HG02798 (cell line): ENCODE results near the gene VPS26C.
A peak's percentile ranks its signal among the peaks of the same experiment; 100 is the strongest.

ENCODE experiments used
- ATAC-seq: cut with Tn5 transposase; IDR thresholded peaks from one replicate; pipeline ENCODE4 v1.9.1; 2021; ENCODE audit warnings: mild to moderate bottlenecking; ENCODE audit not compliant: unreplicated experiment, poor library complexity

Gene VPS26C

DNA sequence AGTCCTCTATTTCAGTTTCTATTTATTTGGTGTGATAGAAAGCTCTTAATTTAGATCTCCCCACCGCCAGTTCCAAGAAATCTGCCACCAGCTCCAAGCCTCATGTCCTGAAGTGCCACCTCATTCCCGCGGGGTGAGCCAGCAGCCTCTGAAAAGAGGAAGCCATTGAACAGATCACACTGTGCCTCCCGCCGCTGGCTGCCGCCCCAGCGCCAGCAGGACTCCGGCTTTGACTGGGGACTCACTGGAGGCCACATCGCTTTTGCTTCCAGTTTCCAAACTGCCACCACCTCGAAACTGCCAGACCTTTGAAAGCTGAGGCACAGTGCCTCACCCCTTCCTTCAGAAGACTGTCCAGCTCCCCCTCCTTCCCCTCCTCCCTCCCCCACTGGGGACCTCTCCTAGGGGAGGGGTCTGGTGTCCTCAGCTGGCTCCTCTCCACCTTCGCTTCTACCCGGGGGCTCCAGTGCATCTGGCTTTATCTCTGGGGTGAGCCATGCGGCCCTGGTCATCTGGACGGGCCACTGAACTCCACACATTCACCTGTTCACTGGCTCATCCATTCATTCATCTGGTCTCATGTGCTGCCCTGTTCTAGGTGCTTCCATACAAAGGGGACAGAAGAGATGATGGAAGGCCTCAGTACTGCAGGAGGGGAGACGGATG is 58.9 kb downstream of the VPS26C start:
- ATAC-seq: peak; percentile 67

DNA sequence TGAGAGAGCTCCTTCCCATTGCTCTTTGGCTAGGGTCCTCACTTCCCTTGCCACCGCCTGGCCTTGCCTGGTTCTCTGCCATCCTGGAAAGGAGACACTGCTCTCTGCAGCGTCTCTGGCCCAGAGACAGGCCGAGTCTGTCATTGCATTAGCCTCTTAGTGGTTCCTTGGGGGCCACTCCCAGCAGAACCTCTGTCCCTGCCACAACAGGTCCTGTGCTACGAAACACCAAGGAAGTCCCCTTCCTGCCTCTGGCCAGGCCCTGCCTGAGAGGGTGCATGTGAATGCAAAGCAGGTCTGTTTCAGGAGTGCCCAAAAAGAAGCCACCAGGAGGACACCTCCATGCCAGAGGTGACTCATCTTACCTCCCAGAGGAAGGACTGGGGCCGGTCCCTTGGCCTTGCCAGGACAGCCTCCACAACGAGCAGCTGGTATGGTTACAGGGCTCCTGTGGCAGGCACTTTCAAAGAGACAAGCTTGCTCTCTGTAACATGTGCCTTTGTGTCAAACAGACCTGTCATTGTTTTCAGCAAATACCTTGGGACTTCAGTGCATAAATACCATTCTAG is 59.6 kb downstream of the VPS26C start:
- peak; percentile 67 for ATAC-seq

DNA sequence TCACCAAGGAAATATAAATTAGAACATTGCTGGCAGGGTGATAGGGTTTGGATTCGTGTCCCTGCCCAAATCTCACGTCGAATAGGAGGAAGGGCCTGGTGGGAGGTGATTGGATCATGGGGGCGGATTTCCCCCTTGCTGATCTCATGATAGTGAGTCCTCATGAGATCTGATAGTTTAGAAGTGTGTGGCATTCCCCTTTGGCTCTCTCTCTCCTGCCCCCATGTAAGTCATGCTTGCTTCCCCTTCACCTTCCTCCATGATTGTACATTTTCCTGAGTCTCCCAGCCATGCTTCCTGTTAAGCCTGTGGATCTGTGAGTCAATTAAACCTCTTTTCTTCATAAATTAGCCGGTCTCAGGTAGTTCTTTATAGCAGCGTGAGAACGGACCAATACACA is 60.6 kb downstream of the VPS26C start:
- no peak for ATAC-seq

DNA sequence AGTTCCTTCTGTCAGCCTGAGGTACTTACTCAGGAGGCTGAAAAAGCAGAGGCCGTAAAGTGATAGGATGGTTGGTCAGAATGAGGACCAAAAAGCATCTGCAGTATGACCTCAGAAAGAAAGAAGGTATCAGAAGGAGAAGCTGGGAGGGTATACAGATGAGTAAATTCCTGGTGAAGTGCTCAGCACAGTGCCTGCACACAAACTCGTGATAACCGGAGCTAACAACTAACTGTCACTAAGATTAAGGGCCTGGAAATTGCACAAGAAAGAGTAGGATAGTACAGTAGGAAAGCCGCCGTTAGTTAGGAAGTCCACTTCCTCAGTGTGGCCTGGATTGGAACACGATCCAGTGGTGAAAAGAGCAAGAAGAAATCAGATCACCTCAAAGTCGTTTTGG is 62.6 kb downstream of the VPS26C start:
- ATAC-seq: no peak

DNA sequence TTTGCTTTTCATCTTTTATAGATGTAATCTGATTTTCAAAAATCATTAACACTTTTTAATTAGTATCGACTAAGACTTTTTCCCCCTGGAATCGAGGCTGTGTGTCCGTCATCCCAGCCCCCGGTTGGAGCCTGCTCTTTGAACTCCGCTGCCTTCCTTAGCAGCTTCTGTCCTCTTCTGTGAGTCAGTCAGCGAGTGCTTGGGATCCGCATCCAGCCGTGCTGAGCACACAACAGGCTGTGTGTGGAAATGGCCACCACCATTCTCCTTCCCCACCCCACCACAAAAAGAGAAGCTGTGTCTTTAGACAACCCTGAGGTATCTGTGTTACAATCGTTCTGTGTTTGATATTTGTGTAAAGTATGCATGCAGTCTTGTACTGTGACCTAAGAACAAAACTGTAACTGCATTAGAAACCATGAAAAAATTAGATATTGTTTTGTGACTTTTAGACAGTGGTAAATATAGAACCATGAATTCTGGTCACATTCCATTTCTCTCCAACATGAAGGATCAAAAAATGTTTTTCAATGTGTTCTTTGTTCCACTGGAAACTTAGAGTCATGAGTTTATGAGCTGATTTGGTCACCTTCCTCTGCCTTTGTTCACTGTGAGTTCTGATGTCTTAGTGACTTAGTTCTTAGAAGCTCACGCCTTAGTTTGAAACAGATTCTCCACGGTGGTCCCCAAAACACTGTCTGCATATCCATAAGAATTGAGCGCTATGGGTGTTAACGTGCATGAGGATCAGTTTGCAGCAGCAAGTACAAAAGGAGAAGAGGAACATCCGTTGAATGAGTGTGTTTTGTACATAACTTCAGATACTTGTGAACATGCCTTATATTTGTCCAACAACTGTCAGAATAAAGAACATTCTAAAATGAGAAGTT is 64.7 kb downstream of the VPS26C start:
- no peak for ATAC-seq

DNA sequence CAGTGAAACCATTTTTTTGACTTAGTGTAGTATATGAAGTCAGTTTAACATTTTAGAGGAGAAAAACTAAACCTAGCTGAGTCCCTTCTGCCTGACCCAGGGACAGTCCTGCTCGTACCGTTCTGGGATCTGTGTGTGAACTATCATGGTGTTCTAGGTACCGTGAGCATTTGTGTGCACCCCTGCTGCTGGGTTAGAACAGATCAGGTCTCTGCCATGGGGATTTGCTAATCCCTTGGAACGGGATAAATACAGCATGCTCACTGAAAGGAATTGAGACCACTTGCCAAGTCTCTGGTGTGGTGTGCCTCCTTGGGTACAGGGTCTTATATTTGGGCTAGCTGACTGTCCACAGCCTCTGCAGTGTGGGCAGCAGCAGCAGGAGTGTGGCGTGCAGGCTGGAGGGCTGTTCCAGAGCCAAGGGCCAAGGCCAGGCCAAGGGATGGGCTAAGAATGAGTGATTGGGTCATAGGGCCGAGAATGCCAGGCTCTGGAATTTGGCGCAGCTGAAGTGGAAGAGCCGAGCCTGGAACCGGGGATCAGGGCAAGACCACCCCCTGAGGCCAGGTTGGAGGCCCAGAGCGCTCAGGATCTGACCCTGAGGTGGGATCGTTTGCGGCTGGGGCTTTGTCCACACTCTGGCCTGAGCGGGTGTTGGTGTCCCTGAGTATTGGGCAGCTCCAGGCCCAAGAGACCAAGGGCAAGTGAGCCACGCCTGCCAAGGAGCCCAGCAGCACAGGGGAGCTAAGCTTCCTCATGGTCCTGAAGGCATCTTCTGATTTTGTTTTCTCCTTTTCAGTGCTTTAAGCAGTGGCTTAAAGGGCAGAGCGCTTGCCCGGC is 66.3 kb downstream of the VPS26C start:
- ATAC-seq: no peak

DNA sequence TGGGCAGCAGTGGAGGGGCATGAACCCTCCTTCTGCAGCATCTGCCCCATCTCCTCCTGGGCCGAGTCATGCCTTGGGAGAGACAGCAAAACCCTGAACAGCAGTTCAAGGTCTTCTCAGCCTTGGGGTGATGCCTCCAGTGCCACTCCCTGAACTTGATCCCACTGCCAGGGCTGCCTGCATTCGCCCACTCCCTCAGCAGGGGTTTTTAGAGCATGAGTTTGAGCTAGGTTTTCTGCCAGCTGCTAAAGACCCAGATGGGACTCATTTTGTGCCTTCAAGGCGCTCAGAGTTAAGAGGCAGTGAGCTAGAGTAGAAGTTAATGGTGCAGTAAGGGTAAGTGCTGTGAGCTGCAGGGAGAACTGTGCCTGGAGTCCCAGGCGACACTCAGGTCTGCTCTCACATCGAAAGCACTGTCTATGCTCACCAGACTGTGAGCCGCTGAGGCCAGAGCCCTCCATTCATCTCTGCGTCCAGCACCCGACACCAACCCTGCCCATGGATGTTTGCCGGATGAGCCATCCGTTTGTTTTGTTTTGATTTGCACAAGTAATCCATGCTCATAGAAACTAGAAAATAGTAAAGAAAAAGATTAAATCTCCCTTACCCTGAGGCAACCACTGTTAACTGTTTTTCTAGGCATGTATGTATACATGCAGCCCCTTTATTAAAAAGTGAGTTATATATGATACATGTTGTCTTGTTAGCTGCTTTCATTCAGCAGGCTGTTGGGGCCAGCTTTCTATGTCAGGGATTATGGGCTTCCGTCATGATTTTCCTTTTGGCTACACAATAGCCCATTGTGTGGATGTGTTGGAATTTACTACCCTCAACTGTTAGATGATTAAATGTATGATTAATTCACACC is 67.8 kb downstream of the VPS26C start:
- no peak for ATAC-seq

DNA sequence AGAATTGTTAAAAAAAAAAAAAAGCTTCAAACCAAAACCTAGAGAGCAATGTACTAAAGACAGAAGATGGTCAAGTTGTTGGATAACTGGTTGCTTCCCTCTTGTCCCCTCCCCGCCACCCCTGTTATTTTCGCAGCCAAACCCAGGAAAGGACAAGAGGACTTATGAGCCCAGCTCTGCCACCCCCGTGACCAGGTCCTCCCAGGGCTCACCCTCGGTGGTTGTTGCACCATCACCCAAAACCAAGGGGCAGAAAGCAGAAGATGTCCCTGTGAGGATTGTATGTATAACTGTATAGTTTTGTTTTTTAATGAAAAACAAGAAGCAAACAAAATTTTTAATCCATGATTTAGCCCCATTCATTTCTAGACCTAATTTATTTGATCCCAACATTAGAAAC is 69.4 kb downstream of the VPS26C start:
- ATAC-seq: no peak

DNA sequence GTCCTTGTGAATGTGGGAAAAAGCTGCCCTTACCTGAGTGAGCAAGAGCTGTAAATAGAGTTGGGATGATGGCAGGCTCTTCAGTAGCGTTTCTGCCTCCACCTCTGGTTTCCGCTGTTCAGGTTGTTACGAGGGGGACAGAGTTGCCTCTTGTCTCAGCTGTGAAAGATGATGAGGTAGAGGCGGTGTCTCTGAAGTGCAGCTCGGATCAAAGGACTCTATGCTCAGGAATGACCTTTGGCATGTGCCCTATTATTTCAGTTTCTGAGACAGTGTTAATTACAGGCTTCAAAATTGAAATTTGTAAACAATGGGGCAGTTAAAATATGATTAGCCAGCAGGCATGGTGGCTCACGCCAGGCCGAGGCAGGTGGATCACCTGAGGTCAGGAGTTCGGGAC is 70.3 kb downstream of the VPS26C start:
- no peak for ATAC-seq

DNA sequence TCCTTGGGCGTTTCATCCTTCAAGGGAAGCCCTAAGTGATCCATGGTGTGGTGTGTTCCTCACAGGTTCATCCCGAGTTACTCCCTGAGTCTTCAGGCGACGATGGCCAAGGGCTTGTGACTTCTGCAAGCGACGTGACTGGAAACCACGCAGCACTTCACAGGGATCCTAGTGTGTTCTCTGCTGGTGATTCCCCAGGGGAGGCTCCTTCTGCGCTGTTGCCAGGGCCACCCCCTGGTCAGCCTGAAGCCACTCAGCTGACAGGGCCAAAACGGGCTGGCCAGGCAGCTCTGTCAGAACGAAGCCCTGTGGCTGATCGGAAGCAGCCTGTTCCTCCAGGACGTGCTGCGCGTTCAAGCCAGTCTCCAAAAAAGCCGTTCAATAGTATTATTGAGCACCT is 71.5 kb downstream of the VPS26C start:
- ATAC-seq: no peak

DNA sequence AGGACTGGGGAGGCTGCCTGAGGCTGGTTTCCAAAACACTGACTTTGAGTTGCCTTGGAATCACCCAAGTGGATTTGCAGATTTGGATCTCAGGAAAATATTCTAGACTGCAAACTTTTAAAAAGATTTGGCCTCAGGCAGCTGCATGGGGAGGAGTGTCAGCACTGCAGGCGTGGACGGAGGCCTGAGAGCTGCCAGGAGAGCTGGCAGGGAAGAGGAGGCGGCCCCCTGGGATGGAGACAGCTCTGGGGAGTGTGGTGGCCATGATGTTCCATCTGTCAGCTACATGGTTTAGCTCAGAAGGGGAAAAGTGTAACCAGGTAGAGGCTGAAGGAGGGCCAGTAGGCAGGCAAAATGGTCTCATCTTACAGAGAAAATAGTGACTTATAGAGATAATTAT is 72.1 kb downstream of the VPS26C start:
- ATAC-seq: no peak

DNA sequence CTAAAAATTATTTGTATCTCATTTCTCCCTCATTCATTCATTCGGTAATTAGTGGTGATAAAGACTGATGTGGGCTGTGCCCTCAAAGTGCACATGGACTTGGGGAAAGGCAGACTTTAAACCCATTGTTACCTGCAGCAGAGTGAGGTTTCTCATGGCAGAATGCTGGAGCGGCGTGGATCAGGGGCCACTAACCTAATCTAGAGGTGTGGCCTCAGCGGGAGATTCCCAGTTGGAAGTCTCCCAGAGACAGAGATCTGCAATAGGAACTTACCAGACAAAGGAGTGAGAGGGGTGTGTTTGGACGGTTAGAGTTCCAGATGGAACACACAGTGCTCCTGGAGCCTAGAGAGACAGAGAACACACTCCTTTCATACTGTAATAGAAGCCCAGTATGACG is 73.5 kb downstream of the VPS26C start:
- no peak for ATAC-seq

DNA sequence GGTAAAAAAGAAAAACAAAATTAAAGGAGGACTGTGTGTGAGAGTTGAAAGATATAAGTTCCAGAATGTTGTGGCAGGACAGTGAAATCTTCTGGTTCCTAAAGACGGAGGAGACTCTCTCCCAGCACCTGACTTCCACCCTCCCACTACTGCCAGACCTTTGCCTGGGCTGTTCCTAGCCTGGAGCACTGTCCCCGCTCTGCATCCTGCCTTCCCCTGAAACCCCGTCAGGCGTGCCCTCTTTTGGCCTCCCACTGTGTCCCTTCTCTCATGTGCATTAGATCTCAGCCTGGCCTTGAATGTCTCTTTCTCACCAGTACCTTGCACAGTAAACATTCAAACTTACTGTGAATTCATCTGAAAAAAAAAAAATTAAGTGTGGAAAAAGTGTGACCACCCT is 74.1 kb downstream of the VPS26C start:
- no peak for ATAC-seq

DNA sequence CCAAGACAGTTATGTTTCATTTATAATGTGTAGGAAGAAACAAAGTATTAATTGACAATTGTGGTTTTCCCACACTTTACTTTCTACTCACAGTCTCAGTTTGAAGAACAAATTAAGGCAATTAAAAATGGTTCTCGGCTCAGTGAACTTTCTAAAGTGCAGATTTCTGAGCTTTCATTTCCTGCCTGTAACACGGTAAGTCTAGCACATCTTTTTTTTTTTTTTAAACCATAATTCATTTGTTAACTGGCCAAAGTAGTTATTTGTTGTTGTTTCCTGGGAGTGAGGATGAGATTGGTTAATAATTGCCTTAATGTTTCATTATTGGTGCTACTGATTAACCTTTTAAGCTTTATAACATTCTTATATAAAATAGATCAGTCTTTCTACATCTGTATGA is 75.1 kb downstream of the VPS26C start:
- no peak for ATAC-seq

DNA sequence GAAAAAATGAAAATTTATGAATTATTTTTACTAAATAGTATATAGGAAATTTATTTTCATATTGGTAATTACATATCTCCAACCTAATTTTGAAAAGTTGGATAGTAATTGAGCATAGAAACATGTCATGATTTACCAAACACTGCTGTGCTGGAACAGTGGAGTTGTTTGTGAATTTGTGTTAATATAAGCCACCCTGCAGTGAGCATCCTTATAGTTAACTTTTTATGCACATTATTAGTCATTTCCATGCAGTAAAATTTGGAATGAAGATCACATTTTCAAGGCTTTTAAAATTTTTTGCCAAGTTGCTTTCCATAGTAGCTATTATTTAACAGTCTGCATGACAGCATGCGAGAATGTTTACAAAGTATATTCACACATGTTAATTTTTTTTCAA is 78.3 kb downstream of the VPS26C start:
- ATAC-seq: no peak

DNA sequence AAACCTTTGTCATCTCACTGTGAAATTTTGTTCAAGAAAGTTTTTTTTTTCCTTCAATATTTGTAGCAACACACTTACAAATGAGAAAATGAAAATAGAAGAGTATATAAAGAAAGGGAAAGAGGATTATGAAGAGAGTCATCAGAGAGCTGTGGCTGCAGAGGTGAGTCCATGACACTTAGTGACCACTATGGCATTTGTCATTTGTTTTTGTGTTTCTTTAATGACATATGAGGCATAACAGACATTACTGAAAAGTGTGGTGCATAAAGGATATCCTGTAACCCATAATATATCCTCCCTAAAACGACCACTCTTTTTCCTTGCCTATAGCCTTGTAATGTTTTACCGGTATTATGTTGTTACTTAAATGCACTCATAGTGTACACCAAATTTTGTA is 80.2 kb downstream of the VPS26C start:
- no peak for ATAC-seq

DNA sequence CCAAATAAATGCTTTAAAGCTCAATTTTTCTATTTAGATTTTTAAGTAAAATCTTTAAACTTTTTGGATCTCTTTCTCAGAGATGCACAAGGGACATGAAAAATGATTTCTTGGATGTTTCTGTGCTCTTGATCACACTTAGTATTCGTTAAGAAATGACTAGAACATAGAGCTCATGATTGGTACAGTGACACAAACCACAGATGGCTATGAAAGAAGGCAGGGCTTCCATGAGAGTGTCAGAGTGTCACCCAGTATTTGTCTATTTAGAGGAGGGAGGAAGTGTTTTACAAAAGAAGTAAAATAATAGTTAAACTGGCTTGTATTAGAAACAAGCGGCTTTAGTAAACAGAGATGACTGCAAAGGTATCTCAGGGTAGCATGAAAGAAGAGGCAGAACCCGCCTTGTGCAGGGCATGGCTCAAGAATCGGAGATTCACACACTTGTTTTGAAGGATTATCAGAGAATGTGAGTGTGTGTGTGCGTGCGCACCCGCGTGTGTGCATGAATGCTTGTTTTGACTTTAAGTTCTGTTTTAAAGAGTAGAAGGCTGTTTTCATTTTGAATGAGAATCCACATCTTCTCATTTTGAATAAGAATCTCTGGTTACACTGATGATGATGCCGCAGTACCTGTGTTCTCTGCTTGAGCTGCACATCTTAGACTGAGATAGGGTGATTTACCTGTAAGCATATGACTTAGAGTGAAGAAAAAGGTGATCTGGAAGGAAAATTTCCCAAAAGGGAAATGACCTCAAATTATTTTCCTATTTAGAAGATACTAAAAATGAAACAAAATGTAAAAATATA is 82.1 kb downstream of the VPS26C start:
- ATAC-seq: no peak

DNA sequence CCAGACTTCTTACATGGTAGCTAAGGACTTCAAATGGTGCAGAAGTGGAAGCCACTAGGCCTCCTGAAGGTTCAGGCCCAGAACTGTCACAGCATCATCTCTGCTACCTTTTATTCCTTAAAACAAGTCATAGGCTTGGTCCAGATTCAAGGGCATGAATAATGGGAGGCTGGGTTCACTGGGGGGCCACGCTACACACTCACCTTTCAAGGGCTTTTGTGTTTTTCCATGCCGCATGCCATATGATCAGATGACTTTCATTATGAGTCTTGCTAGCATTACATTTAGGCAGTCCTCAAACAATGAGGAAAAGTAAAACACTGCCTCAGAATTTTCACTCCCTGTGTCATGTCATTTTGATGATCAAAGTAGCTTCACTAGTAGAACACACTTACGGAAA is 83.4 kb downstream of the VPS26C start:
- ATAC-seq: no peak

DNA sequence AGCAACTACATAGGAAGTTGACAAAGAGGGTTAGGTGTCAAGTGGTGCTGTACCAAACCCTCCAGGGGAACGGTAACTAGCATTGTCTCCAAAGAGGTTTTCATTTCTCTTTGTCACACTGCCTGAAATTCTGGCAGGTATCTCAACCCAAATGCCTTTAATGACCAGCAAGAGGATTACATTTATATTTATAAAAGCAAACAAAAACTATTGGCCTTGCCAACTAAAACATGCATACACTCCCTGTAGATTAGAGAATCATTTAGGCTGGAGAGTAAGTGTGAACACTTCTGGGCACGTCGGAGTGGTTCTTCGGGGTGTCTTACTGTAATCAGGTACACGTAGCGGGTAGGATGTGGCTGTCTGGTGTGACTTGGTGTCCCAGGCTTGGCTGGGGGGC is 84.9 kb downstream of the VPS26C start:
- no peak for ATAC-seq
